ENCODE results near the gene TXK. TPM values are rescaled to one million over a fixed set of nuclear protein-coding genes. Genes with fewer than 3 reads are reported as not detected.

The TXK gene
- total RNA-seq, 1 experiment from 2014 or later: 1.7 TPM

DNA sequence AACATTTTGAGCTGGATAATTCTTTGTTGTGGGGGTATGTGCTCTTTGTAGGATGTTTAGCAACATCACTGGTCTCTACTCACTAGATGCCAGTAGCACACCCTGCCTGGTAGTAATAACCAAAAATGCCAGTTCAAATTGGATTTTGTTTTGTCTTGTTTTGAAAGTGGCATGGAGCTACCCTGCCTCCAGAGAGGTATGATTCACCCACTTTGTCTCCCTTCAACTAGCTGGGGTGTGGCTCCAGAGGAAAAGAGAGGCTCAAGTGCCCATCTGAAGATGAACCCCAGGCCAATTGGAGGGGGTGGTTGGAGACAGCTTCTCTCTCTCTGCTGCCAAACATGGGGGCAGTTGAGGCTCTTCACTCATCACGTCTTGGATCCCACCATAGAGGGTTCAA lies 83.0 kb downstream of the TXK start:
- no TSS peak for BruUV-seq (replicated peaks)
- Histone ChIP-seq H3K27me3 (replicated peaks; ENCODE audit: control insufficient read depth, insufficient read depth, low read length) (no peaks in the 10 kb centered on the region), H3K36me3 (ENCODE audit: control insufficient read depth, insufficient read depth, low read length) (no peaks in the 10 kb centered on the region), H3K4me3 (ENCODE audit: low read depth, low read length) (no peak overlapping the region), H3K9me3 (no peaks in the 10 kb centered on the region), H3K4me1 (0 out of 2 replicates have a peak, but pooled peaks cover 13% of the 10 kb centered on the region)
- Mint-ChIP-seq H3K36me3 (ENCODE audit: insufficient read depth, unreplicated experiment) (no peaks in the 10 kb centered on the region), H3K4me1 (ENCODE audit: low read depth, unreplicated experiment) (peaks cover 4% of the 10 kb centered on the region), H3K27me3 (ENCODE audit: insufficient read depth, unreplicated experiment) (no peaks in the 10 kb centered on the region), H3K9me3 (ENCODE audit: unreplicated experiment) (no peaks in the 10 kb centered on the region), H3K4me3 (ENCODE audit: unreplicated experiment) (no peak overlapping the region), H3K27ac (ENCODE audit: unreplicated experiment) (no peak overlapping the region)
- intact Hi-C loops (cut with micrococcal nuclease; ENCODE audit: unreplicated experiment): no loop called here
- CTCF ChIA-PET: no interaction called here
- TF ChIP-seq, protein P1, sequence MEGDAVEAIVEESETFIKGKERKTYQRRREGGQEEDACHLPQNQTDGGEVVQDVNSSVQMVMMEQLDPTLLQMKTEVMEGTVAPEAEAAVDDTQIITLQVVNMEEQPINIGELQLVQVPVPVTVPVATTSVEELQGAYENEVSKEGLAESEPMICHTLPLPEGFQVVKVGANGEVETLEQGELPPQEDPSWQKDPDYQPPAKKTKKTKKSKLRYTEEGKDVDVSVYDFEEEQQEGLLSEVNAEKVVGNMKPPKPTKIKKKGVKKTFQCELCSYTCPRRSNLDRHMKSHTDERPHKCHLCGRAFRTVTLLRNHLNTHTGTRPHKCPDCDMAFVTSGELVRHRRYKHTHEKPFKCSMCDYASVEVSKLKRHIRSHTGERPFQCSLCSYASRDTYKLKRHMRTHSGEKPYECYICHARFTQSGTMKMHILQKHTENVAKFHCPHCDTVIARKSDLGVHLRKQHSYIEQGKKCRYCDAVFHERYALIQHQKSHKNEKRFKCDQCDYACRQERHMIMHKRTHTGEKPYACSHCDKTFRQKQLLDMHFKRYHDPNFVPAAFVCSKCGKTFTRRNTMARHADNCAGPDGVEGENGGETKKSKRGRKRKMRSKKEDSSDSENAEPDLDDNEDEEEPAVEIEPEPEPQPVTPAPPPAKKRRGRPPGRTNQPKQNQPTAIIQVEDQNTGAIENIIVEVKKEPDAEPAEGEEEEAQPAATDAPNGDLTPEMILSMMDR (IDR thresholded peaks at IDR 0.05; ENCODE audit: insufficient read depth in 1 of 2, low read depth in 1 of 2, low read length in 1 of 2, severe bottlenecking in 1 of 2, unreplicated experiment in 1 of 2): no peak
- POLR2A ChIA-PET: no interaction called here
- DNase-seq: no peak

DNA sequence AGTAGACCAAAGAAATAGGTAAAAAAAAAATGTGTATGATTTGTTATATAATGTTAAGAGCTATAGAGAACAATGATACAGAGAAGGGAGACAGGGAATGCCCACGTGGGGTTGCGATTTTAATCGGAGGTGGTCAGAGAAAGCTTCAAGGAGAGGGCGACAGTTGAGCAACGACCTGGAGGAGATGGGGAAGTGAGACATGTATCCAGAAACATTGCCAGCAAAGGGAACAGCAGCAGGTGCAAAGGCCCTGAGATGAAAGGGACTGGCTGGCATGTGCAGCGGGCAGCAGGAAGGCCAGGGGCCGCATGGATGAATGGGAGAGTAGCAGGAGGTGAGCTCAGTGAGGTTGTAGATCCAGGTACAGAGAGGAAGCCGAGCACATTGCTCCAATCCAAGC lies 84.6 kb downstream of the TXK start:
- ChIA-PET CTCF (interaction anchor here (0.5 kb wide), 1 partner anchor 39 kb away, joined by 3 read pairs; no protein-coding TSS in a partner anchor), POLR2A (interaction anchor here (0.6 kb wide), 1 partner anchor 30 kb away, joined by 4 read pairs; no protein-coding TSS in a partner anchor)
- Histone ChIP-seq H3K4me1 (peaks cover 14% of the 10 kb centered on the region; the same call in 1 of the 2 replicates), H3K9me3 (no peaks in the 10 kb centered on the region), H3K27me3 (replicated peaks; ENCODE audit: control insufficient read depth, insufficient read depth, low read length) (no peaks in the 10 kb centered on the region), H3K36me3 (ENCODE audit: control insufficient read depth, insufficient read depth, low read length) (no peaks in the 10 kb centered on the region), H3K4me3 (ENCODE audit: low read depth, low read length) (no peak overlapping the region)
- Mint-ChIP-seq H3K36me3 (ENCODE audit: insufficient read depth, unreplicated experiment) (no peaks in the 10 kb centered on the region), H3K27ac (ENCODE audit: unreplicated experiment) (peak overlapping the region; percentile 24), H3K4me1 (ENCODE audit: low read depth, unreplicated experiment) (peaks cover 8% of the 10 kb centered on the region), H3K27me3 (ENCODE audit: insufficient read depth, unreplicated experiment) (no peaks in the 10 kb centered on the region), H3K4me3 (ENCODE audit: unreplicated experiment) (no peak overlapping the region), H3K9me3 (ENCODE audit: unreplicated experiment) (no peaks in the 10 kb centered on the region)
- TF ChIP-seq, protein P1 (IDR thresholded peaks at IDR 0.05; ENCODE audit: insufficient read depth in 1 of 2, low read depth in 1 of 2, low read length in 1 of 2, severe bottlenecking in 1 of 2, unreplicated experiment in 1 of 2): no peak
- no peak for DNase-seq
- intact Hi-C loops (cut with micrococcal nuclease; ENCODE audit: unreplicated experiment): no loop called here
- no TSS peak for BruUV-seq (replicated peaks)

GRCh38 chr4:48047896-48048295 lies 86.2 kb downstream of the TXK start:
- peaks cover 14% of the 10 kb centered on the region for H3K4me1 Mint-ChIP-seq (ENCODE audit: low read depth, unreplicated experiment)
- no peaks in the 10 kb centered on the region for H3K27me3 Mint-ChIP-seq (ENCODE audit: insufficient read depth, unreplicated experiment)
- ChIA-PET POLR2A (no interaction called here), CTCF (no interaction called here)
- Histone ChIP-seq H3K27me3 (replicated peaks; ENCODE audit: control insufficient read depth, insufficient read depth, low read length) (no peaks in the 10 kb centered on the region), H3K9me3 (no peaks in the 10 kb centered on the region), H3K4me1 (peaks cover 28% of the 10 kb centered on the region), H3K36me3 (ENCODE audit: control insufficient read depth, insufficient read depth, low read length) (no peaks in the 10 kb centered on the region), H3K4me3 (ENCODE audit: low read depth, low read length) (no peak overlapping the region)
- no peak overlapping the region for H3K27ac Mint-ChIP-seq (ENCODE audit: unreplicated experiment)
- H3K36me3 Mint-ChIP-seq (ENCODE audit: insufficient read depth, unreplicated experiment): peaks cover 4% of the 10 kb centered on the region
- DNase-seq: no peak
- BruUV-seq (replicated peaks): no TSS peak
- no peaks in the 10 kb centered on the region for H3K9me3 Mint-ChIP-seq (ENCODE audit: unreplicated experiment)
- TF ChIP-seq, protein P1 (IDR thresholded peaks at IDR 0.05; ENCODE audit: insufficient read depth in 1 of 2, low read depth in 1 of 2, low read length in 1 of 2, severe bottlenecking in 1 of 2, unreplicated experiment in 1 of 2): no peak
- intact Hi-C loops (cut with micrococcal nuclease; ENCODE audit: unreplicated experiment): no loop called here
- no peak overlapping the region for H3K4me3 Mint-ChIP-seq (ENCODE audit: unreplicated experiment)
